Type B pancreatic cell (in vitro differentiated cells): ENCODE results near the gene NAV3. TPM values are rescaled to one million over a fixed set of nuclear protein-coding genes. Genes with fewer than 3 reads are reported as not detected.

Experiments used
- DNase-seq: peaks from one replicate; pipeline ENCODE4 v3.0.0; 2021; ENCODE audit warnings: mixed read lengths; ENCODE audit not compliant: unreplicated experiment; ENCODE audit errors: extremely low spot score
- H3K27ac Mint-ChIP-seq: 2 replicates; pipeline ENCODE4 v1.8.0; 2021; ENCODE audit warnings: mild to moderate bottlenecking, mixed read lengths
- H3K27me3 Mint-ChIP-seq: 2 replicates; pipeline ENCODE4 v1.8.0; 2021; ENCODE audit warnings: mixed read lengths
- H3K36me3 Mint-ChIP-seq: 2 replicates; pipeline ENCODE4 v1.8.0; 2021; ENCODE audit warnings: mixed read lengths
- H3K4me1 Mint-ChIP-seq: one replicate; pipeline ENCODE4 v1.8.0; 2021; ENCODE audit warnings: mixed read lengths; ENCODE audit not compliant: unreplicated experiment
- H3K4me3 Mint-ChIP-seq: 2 replicates; pipeline ENCODE4 v1.8.0; 2021; ENCODE audit warnings: mild to moderate bottlenecking, mixed read lengths
- H3K9me3 Mint-ChIP-seq: 2 replicates; pipeline ENCODE4 v1.8.0; 2021; ENCODE audit warnings: mixed read lengths
- total RNA-seq: library from RNA; stranded (reverse); gene quantifications from 2 replicates; pipeline ENCODE4 v1.2.1, GENCODE V29; 2021; ENCODE audit warnings: low replicate concordance
- TF ChIP-seq, protein P1 (sequence below): fragments of 200-600 bp; sonication (generic); conservative IDR thresholded peaks from 2 replicates; pipeline ENCODE4 v1.5.0; 2021; ENCODE audit warnings: antibody characterized with exemption, mild to moderate bottlenecking

NAV3 gene
- total RNA-seq, 1 donor from 2014 or later = 24.9 TPM

DNA sequence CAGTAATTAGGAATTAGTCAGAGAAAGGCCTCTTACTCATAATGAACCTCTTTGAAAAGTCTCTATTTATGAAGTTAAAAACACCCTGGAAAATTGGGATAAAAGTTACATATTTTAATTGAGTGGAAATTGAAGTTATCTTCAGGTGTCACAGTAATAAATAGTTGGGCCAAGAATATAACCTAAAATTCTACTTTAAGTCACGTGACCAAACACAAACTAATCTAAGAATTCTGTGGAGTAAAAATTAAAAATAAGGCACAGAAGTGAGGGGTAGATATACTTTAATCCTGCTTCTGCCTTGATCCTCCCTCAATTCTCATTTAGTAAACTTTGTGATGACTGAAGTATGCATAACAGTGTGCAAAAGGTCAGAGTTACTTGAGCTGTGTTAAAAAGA is 226.4 kb downstream of the NAV3 start:
- H3K36me3 Mint-ChIP-seq = no peaks in the 10 kb centered on the region
- no peaks in the 10 kb centered on the region for H3K27me3 Mint-ChIP-seq
- H3K27ac Mint-ChIP-seq = no peak overlapping the region

GRCh38 chr12:78060186-78060585 is 229.5 kb downstream of the NAV3 start:
- DNase-seq = no peak
- TF ChIP-seq, protein P1, sequence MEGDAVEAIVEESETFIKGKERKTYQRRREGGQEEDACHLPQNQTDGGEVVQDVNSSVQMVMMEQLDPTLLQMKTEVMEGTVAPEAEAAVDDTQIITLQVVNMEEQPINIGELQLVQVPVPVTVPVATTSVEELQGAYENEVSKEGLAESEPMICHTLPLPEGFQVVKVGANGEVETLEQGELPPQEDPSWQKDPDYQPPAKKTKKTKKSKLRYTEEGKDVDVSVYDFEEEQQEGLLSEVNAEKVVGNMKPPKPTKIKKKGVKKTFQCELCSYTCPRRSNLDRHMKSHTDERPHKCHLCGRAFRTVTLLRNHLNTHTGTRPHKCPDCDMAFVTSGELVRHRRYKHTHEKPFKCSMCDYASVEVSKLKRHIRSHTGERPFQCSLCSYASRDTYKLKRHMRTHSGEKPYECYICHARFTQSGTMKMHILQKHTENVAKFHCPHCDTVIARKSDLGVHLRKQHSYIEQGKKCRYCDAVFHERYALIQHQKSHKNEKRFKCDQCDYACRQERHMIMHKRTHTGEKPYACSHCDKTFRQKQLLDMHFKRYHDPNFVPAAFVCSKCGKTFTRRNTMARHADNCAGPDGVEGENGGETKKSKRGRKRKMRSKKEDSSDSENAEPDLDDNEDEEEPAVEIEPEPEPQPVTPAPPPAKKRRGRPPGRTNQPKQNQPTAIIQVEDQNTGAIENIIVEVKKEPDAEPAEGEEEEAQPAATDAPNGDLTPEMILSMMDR = no peak
- Mint-ChIP-seq H3K4me3 (no peak overlapping the region), H3K4me1 (peaks cover 2% of the 10 kb centered on the region), H3K9me3 (no peaks in the 10 kb centered on the region), H3K27me3 (no peaks in the 10 kb centered on the region), H3K27ac (no peak overlapping the region), H3K36me3 (no peaks in the 10 kb centered on the region)

More for the DNA sequence above, 226.4 kb downstream of the NAV3 start:
- H3K9me3 Mint-ChIP-seq = no peaks in the 10 kb centered on the region
- H3K4me1 Mint-ChIP-seq = no peaks in the 10 kb centered on the region
- H3K4me3 Mint-ChIP-seq = no peak overlapping the region
- no peak for DNase-seq
- TF ChIP-seq, protein P1 = no peak

DNA sequence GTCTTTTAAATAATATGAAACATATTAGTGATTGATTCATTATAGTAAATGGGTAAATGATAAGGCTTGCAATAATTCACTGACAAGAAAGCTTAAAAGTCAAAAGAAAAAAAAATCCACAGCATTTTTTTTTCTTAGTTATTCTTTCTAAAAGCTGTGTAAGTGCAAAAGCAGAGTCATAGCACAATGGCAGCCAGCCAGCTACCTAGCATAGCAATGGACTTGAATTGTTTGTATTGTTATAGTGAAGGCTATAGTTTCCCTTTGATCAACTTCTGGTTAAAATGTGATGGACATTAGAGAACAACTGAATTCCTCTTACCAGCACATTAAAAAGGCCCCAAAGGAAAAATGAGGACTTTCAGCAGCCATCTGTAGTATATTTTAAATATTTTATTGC is 232.1 kb downstream of the NAV3 start:
- Mint-ChIP-seq H3K36me3 (no peaks in the 10 kb centered on the region), H3K27ac (no peak overlapping the region), H3K4me3 (no peak overlapping the region), H3K9me3 (no peaks in the 10 kb centered on the region), H3K27me3 (no peaks in the 10 kb centered on the region), H3K4me1 (peaks cover 8% of the 10 kb centered on the region)
- no peak for DNase-seq
- TF ChIP-seq, protein P1 = no peak

DNA sequence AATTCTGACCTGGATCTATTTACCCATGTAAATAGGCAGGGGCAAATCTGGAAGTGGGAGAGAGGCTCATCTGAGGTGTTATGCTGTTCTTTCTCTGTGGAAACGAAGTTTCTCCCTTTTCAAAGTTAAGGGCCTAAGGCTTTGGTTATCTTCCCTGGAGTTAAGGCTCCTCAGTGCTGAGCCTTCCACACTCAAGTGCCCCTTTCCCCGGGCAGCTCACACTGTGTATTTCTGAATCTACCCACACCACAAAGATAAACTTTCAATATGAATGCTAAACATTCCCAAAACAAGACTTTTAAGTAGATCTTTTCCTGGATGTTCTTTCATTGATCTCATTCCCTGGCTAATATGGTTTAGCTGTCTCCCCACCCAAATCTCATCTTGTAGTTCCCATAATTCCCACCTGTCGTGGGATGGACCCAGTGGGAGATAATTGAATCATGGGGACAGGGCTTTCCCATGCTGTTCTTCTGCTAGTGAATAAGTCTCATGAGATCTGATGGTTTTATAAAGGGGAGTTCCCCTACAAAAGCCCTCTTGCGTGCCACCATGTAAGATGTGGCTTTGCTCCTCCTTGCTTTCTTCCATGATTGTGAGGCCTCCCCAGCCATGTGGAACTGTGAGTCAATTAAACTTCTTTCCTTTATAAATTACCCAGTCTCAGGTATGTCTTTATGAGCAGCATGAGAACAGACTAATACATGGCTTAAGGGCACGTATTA is 251.1 kb downstream of the NAV3 start:
- no peak overlapping the region for H3K4me3 Mint-ChIP-seq
- TF ChIP-seq, protein P1 = no peak
- no peaks in the 10 kb centered on the region for H3K27me3 Mint-ChIP-seq
- peaks cover 1% of the 10 kb centered on the region for H3K4me1 Mint-ChIP-seq
- H3K9me3 Mint-ChIP-seq = no peaks in the 10 kb centered on the region
- no peak for DNase-seq
- no peak overlapping the region for H3K27ac Mint-ChIP-seq
- H3K36me3 Mint-ChIP-seq = peaks cover 4% of the 10 kb centered on the region

- TF ChIP-seq, protein P1 = no peak
- Mint-ChIP-seq H3K27me3 (no peaks in the 10 kb centered on the region), H3K9me3 (no peaks in the 10 kb centered on the region), H3K36me3 (no peaks in the 10 kb centered on the region), H3K27ac (no peak overlapping the region), H3K4me3 (no peak overlapping the region), H3K4me1 (peaks cover 8% of the 10 kb centered on the region)
- no peak for DNase-seq
Observed at GRCh38 chr12:78085542-78086182, 255.0 kb downstream of the NAV3 start.
